GM23338 (cell line): ENCODE measurements around the gene CTNNA3. TPM values are rescaled to one million over a fixed set of nuclear protein-coding genes. Genes with fewer than 3 reads are reported as not detected.

Source experiments
- ATAC-seq: fragments of 200-7000 bp; cut with Tn5 transposase; 3 replicates; pipeline ENCODE4 v1.9.1; 2020
- DNase-seq: peaks from one replicate; pipeline ENCODE4 v3.0.0-alpha.2; 2015; ENCODE audit warnings: low spot score
- H2AFZ ChIP-seq: fragments of 200-600 bp; sonication (generic); 2 replicates; pipeline ENCODE4 v1.8.0; 2016; ENCODE audit warnings: antibody characterized with exemption, mild to moderate bottlenecking, moderate library complexity
- H3F3A ChIP-seq: fragments of 200-600 bp; sonication (generic); replicated peaks from 2 replicates; pipeline ENCODE4 v1.8.0; 2017; ENCODE audit warnings: antibody characterized with exemption, mixed run types, low read depth
- H3K27ac ChIP-seq: fragments of 200-600 bp; sonication (generic); 2 replicates; pipeline ENCODE4 v1.6.1; 2016; ENCODE audit warnings: low read depth
- H3K27me3 ChIP-seq: fragments of 200-600 bp; sonication (generic); 2 replicates; pipeline ENCODE4 v1.8.0; 2016; ENCODE audit warnings: mild to moderate bottlenecking, mixed run types, moderate library complexity; ENCODE audit not compliant: insufficient read depth
- H3K36me3 ChIP-seq: fragments of 200-600 bp; sonication (generic); 2 replicates; pipeline ENCODE4 v1.8.0; 2016; ENCODE audit warnings: mild to moderate bottlenecking; ENCODE audit not compliant: insufficient read depth
- H3K4me1 ChIP-seq: fragments of 200-600 bp; sonication (generic); 2 replicates; pipeline ENCODE4 v1.8.0; 2016; ENCODE audit warnings: mild to moderate bottlenecking, moderate library complexity; ENCODE audit not compliant: insufficient read depth
- H3K4me2 ChIP-seq: fragments of 200-600 bp; sonication (generic); 2 replicates; pipeline ENCODE4 v1.7.1; 2017; ENCODE audit warnings: mixed run types
- H3K4me3 ChIP-seq: fragments of 200-600 bp; sonication (generic); 2 replicates; pipeline ENCODE4 v1.6.1; 2016; ENCODE audit warnings: mixed run types
- H3K79me2 ChIP-seq: fragments of 200-600 bp; sonication (generic); replicated peaks from 2 replicates; pipeline ENCODE4 v1.8.0; 2017; ENCODE audit warnings: mild to moderate bottlenecking; ENCODE audit not compliant: insufficient read depth
- H3K9me2 ChIP-seq: fragments of 200-600 bp; sonication (generic); 2 replicates; pipeline ENCODE4 v1.8.0; 2017; ENCODE audit not compliant: insufficient read depth
- H4K20me1 ChIP-seq: fragments of 200-600 bp; sonication (generic); replicated peaks from 2 replicates; pipeline ENCODE4 v1.8.0; 2017; ENCODE audit warnings: mild to moderate bottlenecking; ENCODE audit not compliant: insufficient read depth
- H3K27ac Mint-ChIP-seq: 2 replicates; pipeline ENCODE4 v1.8.0; 2020; ENCODE audit warnings: inconsistent platforms, mild to moderate bottlenecking, moderate library complexity, mixed read lengths
- H3K27me3 Mint-ChIP-seq: 3 replicates; pipeline ENCODE4 v1.8.0; 2022; ENCODE audit warnings: low read depth, mild to moderate bottlenecking, moderate library complexity, mixed read lengths, inconsistent platforms; ENCODE audit not compliant: insufficient read depth, poor library complexity
- H3K36me3 Mint-ChIP-seq: 3 replicates; pipeline ENCODE4 v1.8.0; 2021; ENCODE audit warnings: low read depth, mild to moderate bottlenecking, inconsistent platforms, moderate library complexity, mixed read lengths
- H3K4me1 Mint-ChIP-seq: 3 replicates; pipeline ENCODE4 v1.8.0; 2020; ENCODE audit warnings: mild to moderate bottlenecking, inconsistent platforms, mixed read lengths
- H3K4me3 Mint-ChIP-seq: 3 replicates; pipeline ENCODE4 v1.8.0; 2021; ENCODE audit warnings: moderate library complexity, mild to moderate bottlenecking, inconsistent platforms, mixed read lengths
- H3K9me3 Mint-ChIP-seq: 3 replicates; pipeline ENCODE4 v1.8.0; 2020; ENCODE audit warnings: moderate library complexity, mild to moderate bottlenecking, inconsistent platforms, mixed read lengths
- CREB1 ChIP-seq: fragments of 250-450 bp; sonication (Bioruptor Pico); IDR thresholded peaks from 2 replicates; pipeline ENCODE4 v1.5.0; 2020; ENCODE audit warnings: low read depth, mild to moderate bottlenecking, moderate library complexity
- EZH2phosphoT487 ChIP-seq: fragments of 200-600 bp; sonication (generic); IDR thresholded peaks from one replicate; pipeline ENCODE4 v1.8.1; 2018; ENCODE audit warnings: antibody characterized with exemption; ENCODE audit not compliant: unreplicated experiment
- JUNB ChIP-seq: IDR thresholded peaks from one replicate; pipeline ENCODE4 v1.6.1; 2016; ENCODE audit warnings: antibody characterized with exemption; ENCODE audit not compliant: unreplicated experiment
- NANOG ChIP-seq: IDR thresholded peaks from 2 replicates; pipeline ENCODE4 v1.6.1; 2016; ENCODE audit warnings: antibody characterized with exemption, borderline replicate concordance
- POLR2AphosphoS5 ChIP-seq: IDR thresholded peaks from 2 replicates; pipeline ENCODE4 v1.6.1; 2016; ENCODE audit warnings: antibody characterized with exemption, low read depth
- ZNF114 ChIP-seq: fragments of 250-450 bp; sonication (Bioruptor Pico); IDR thresholded peaks from 2 replicates; pipeline ENCODE4 v1.5.0; 2020; ENCODE audit warnings: mild to moderate bottlenecking, moderate library complexity
- ZNF331 ChIP-seq: fragments of 250-450 bp; sonication (Bioruptor Pico); IDR thresholded peaks from 2 replicates; pipeline ENCODE4 v1.5.0; 2020; ENCODE audit warnings: low read depth, mild to moderate bottlenecking, moderate library complexity
- polyA plus RNA-seq: library from polyadenylated mRNA; unstranded; fragments of >200 nt; fragmentation: Nextera tagmentation; extraction: Ambion mirVana; gene quantifications from 2 replicates; pipeline ENCODE4 v1.2.1, GENCODE V29; 2016
- total RNA-seq: library from RNA; depleted of rRNA; stranded (reverse); fragments of >200 nt; shearing (Covaris generic); gene quantifications from 2 replicates; pipeline ENCODE4 v1.2.3, GENCODE V29; 2014
- TF ChIP-seq, protein P1 (sequence below): IDR thresholded peaks from one replicate; pipeline ENCODE4 v1.6.1; 2018; ENCODE audit warnings: antibody characterized with exemption; ENCODE audit not compliant: unreplicated experiment
- TF ChIP-seq, protein P2 (sequence below): IDR thresholded peaks from 2 replicates; pipeline ENCODE4 v1.6.1; 2016; ENCODE audit warnings: antibody characterized with exemption
- TF ChIP-seq, protein P3 (sequence below), 2 experiments: fragments of 200-600 bp in 1 of 2; sonication (generic) in 1 of 2; conservative IDR thresholded peaks; 2 replicates each; pipeline versions ENCODE4 v1.5.1 to v1.6.1; 2016 to 2017; ENCODE audit warnings: antibody characterized with exemption in 2 of 2, low read depth in 2 of 2, mild to moderate bottlenecking in 2 of 2, moderate library complexity in 1 of 2
- TF ChIP-seq, protein P4 (sequence below): fragments of 250-450 bp; sonication (Bioruptor Pico); IDR thresholded peaks from 2 replicates; pipeline ENCODE4 v1.5.0; 2020; ENCODE audit warnings: mild to moderate bottlenecking, moderate library complexity

Gene CTNNA3
- total and polyA plus RNA-seq, 2 experiments from 2014 or later: 0.71 to 3.3 TPM

DNA sequence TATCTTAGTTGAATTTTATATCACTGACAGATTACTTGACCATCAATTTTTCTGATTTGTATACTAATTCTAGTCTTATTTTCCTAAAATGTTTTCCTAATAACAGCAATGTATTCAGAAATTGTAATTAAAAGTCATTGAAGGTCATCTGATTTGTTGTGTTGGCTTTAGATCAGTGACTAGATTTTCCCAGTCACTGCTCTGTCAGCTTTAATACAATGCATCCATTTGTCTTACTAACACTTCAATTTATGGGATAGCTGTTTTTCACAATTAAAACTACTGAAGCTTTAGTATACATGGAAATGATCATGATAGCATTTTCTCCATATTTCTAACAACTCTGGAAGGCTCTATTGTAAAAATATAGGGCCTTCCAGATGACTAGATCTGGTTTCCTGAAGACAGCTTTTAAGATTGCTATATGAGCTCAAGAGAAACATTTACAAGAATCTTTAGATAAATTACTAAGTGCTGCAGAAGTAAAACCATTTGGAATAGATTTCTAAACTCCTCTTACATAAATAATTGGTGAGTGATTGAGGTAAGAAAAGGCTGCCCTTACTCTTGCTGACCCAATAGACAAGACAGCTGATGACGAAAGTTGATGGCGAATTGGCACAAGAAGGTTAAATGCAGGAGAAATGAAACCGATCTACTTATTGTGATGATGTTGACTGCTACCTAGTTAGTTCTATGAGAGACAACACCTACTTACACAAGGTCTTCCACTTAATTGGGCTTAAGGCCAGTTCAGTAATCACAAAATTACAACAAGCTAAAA lies 696.0 kb downstream of the CTNNA3 start:
- no peak overlapping the region for H3K4me3 ChIP-seq
- no peak for ATAC-seq
- no peaks in the 10 kb centered on the region for H3K27me3 Mint-ChIP-seq
- H3K4me1 ChIP-seq: peaks cover 4% of the 10 kb centered on the region; the same call in 1 of the 2 replicates
- no peaks in the 10 kb centered on the region for H3K9me3 Mint-ChIP-seq
- no peak overlapping the region; the same call in 1 of the 2 replicates for H3K27ac Mint-ChIP-seq
- H3K27ac ChIP-seq: no peak overlapping the region
- no peaks in the 10 kb centered on the region for H3K27me3 ChIP-seq
- peaks cover 8% of the 10 kb centered on the region for H3K4me1 Mint-ChIP-seq
- TF ChIP-seq POLR2AphosphoS5 (no peak), CREB1 (CRISPR knock-in tag) (no peak), EZH2phosphoT487 (no peak), NANOG (no peak), ZNF114 (CRISPR knock-in tag) (no peak), JUNB (no peak), ZNF331 (CRISPR knock-in tag) (no peak)
- TF ChIP-seq, protein P1, sequence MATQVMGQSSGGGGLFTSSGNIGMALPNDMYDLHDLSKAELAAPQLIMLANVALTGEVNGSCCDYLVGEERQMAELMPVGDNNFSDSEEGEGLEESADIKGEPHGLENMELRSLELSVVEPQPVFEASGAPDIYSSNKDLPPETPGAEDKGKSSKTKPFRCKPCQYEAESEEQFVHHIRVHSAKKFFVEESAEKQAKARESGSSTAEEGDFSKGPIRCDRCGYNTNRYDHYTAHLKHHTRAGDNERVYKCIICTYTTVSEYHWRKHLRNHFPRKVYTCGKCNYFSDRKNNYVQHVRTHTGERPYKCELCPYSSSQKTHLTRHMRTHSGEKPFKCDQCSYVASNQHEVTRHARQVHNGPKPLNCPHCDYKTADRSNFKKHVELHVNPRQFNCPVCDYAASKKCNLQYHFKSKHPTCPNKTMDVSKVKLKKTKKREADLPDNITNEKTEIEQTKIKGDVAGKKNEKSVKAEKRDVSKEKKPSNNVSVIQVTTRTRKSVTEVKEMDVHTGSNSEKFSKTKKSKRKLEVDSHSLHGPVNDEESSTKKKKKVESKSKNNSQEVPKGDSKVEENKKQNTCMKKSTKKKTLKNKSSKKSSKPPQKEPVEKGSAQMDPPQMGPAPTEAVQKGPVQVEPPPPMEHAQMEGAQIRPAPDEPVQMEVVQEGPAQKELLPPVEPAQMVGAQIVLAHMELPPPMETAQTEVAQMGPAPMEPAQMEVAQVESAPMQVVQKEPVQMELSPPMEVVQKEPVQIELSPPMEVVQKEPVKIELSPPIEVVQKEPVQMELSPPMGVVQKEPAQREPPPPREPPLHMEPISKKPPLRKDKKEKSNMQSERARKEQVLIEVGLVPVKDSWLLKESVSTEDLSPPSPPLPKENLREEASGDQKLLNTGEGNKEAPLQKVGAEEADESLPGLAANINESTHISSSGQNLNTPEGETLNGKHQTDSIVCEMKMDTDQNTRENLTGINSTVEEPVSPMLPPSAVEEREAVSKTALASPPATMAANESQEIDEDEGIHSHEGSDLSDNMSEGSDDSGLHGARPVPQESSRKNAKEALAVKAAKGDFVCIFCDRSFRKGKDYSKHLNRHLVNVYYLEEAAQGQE: no peak
- TF ChIP-seq, protein P2, sequence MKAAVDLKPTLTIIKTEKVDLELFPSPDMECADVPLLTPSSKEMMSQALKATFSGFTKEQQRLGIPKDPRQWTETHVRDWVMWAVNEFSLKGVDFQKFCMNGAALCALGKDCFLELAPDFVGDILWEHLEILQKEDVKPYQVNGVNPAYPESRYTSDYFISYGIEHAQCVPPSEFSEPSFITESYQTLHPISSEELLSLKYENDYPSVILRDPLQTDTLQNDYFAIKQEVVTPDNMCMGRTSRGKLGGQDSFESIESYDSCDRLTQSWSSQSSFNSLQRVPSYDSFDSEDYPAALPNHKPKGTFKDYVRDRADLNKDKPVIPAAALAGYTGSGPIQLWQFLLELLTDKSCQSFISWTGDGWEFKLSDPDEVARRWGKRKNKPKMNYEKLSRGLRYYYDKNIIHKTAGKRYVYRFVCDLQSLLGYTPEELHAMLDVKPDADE: no peak
- TF ChIP-seq, protein P3, sequence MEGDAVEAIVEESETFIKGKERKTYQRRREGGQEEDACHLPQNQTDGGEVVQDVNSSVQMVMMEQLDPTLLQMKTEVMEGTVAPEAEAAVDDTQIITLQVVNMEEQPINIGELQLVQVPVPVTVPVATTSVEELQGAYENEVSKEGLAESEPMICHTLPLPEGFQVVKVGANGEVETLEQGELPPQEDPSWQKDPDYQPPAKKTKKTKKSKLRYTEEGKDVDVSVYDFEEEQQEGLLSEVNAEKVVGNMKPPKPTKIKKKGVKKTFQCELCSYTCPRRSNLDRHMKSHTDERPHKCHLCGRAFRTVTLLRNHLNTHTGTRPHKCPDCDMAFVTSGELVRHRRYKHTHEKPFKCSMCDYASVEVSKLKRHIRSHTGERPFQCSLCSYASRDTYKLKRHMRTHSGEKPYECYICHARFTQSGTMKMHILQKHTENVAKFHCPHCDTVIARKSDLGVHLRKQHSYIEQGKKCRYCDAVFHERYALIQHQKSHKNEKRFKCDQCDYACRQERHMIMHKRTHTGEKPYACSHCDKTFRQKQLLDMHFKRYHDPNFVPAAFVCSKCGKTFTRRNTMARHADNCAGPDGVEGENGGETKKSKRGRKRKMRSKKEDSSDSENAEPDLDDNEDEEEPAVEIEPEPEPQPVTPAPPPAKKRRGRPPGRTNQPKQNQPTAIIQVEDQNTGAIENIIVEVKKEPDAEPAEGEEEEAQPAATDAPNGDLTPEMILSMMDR (conservative IDR thresholded peaks at IDR 0.05; ENCODE audit: low read depth in 2 of 2): no peak
- TF ChIP-seq, protein P4, sequence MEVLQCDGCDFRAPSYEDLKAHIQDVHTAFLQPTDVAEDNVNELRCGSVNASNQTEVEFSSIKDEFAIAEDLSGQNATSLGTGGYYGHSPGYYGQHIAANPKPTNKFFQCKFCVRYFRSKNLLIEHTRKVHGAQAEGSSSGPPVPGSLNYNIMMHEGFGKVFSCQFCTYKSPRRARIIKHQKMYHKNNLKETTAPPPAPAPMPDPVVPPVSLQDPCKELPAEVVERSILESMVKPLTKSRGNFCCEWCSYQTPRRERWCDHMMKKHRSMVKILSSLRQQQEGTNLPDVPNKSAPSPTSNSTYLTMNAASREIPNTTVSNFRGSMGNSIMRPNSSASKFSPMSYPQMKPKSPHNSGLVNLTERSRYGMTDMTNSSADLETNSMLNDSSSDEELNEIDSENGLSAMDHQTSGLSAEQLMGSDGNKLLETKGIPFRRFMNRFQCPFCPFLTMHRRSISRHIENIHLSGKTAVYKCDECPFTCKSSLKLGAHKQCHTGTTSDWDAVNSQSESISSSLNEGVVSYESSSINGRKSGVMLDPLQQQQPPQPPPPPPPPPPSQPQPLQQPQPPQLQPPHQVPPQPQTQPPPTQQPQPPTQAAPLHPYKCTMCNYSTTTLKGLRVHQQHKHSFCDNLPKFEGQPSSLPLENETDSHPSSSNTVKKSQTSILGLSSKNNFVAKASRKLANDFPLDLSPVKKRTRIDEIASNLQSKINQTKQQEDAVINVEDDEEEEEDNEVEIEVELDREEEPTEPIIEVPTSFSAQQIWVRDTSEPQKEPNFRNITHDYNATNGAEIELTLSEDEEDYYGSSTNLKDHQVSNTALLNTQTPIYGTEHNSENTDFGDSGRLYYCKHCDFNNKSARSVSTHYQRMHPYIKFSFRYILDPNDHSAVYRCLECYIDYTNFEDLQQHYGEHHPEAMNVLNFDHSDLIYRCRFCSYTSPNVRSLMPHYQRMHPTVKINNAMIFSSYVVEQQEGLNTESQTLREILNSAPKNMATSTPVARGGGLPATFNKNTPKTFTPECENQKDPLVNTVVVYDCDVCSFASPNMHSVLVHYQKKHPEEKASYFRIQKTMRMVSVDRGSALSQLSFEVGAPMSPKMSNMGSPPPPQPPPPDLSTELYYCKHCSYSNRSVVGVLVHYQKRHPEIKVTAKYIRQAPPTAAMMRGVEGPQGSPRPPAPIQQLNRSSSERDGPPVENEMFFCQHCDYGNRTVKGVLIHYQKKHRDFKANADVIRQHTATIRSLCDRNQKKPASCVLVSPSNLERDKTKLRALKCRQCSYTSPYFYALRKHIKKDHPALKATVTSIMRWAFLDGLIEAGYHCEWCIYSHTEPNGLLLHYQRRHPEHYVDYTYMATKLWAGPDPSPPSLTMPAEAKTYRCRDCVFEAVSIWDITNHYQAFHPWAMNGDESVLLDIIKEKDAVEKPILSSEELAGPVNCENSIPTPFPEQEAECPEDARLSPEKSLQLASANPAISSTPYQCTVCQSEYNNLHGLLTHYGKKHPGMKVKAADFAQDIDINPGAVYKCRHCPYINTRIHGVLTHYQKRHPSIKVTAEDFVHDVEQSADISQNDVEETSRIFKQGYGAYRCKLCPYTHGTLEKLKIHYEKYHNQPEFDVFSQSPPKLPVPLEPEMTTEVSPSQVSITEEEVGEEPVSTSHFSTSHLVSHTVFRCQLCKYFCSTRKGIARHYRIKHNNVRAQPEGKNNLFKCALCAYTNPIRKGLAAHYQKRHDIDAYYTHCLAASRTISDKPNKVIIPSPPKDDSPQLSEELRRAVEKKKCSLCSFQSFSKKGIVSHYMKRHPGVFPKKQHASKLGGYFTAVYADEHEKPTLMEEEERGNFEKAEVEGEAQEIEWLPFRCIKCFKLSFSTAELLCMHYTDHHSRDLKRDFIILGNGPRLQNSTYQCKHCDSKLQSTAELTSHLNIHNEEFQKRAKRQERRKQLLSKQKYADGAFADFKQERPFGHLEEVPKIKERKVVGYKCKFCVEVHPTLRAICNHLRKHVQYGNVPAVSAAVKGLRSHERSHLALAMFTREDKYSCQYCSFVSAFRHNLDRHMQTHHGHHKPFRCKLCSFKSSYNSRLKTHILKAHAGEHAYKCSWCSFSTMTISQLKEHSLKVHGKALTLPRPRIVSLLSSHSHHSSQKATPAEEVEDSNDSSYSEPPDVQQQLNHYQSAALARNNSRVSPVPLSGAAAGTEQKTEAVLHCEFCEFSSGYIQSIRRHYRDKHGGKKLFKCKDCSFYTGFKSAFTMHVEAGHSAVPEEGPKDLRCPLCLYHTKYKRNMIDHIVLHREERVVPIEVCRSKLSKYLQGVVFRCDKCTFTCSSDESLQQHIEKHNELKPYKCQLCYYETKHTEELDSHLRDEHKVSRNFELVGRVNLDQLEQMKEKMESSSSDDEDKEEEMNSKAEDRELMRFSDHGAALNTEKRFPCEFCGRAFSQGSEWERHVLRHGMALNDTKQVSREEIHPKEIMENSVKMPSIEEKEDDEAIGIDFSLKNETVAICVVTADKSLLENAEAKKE (CRISPR knock-in tag): no peak
- H3K36me3 ChIP-seq: no peaks in the 10 kb centered on the region
- H3K79me2 ChIP-seq: no peaks in the 10 kb centered on the region
- H3K9me2 ChIP-seq: no peaks in the 10 kb centered on the region
- DNase-seq: no peak
- H3K36me3 Mint-ChIP-seq: no peaks in the 10 kb centered on the region
- no peaks in the 10 kb centered on the region for H3F3A ChIP-seq
- no peak overlapping the region for H3K4me2 ChIP-seq
- H3K4me3 Mint-ChIP-seq: no peak overlapping the region
- H2AFZ ChIP-seq: no peak overlapping the region
- H4K20me1 ChIP-seq: no peaks in the 10 kb centered on the region
